ENCODE measurements around the gene TACC2. TPM values are rescaled to one million over a fixed set of nuclear protein-coding genes. Genes with fewer than 3 reads are reported as not detected.

Gene TACC2
- total and polyA plus RNA-seq, 9 of the 15 experiments (the other 6 are each of a cell fraction or from before 2014, with no cell fraction given) = under 0.01 to 0.35 (median 0.03) TPM; not detected in 6

DNA sequence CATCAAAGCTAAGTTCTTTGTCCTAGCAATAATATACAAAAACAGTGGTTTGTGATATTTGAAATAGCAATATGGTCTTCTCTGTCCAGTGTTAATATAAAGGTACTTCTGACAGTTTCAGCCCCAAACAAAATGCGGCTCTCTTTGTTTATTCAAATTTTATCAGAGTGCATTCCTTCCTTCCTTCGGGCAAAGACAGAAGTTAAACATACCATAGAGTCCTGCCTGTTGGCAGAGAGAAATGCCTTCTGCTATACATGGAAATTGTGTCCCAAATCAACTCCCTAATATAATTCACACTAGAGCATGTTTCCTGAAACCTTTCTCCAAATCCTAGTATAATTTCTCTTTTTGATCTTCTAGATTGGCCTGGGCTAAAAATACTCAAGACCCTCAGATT, 39.9 kb upstream of the TACC2 start:
- TF ChIP-seq GATA2 (CRISPR knock-in tag; IDR thresholded peaks at IDR 0.05) (no peak), POLR2A (conservative IDR thresholded peaks at IDR 0.05) (no peak), ZNF41 (CRISPR knock-in tag; conservative IDR thresholded peaks at IDR 0.05) (no peak), ZFP1 (CRISPR knock-in tag; IDR thresholded peaks at IDR 0.05) (no peak), NCOA1 (IDR thresholded peaks at IDR 0.05; ENCODE audit: low read depth) (no peak), PRDM10 (IDR thresholded peaks at IDR 0.05; ENCODE audit: partially characterized antibody) (no peak), TFAM (CRISPR knock-in tag; conservative IDR thresholded peaks at IDR 0.05) (no peak), TCF7 (IDR thresholded peaks at IDR 0.05; ENCODE audit: borderline replicate concordance) (no peak), NFIX (CRISPR knock-in tag; IDR thresholded peaks at IDR 0.05; ENCODE audit: low read depth) (no peak), E2F3 (CRISPR knock-in tag; IDR thresholded peaks at IDR 0.05) (no peak), ZNF780A (CRISPR knock-in tag; IDR thresholded peaks at IDR 0.05) (no peak), JUN (IDR thresholded peaks at IDR 0.05; ENCODE audit: borderline replicate concordance, low read depth, low read length) (no peak), JUN (CRISPR knock-in tag; IDR thresholded peaks at IDR 0.05; ENCODE audit: borderline replicate concordance) (no peak), NFE2 (IDR thresholded peaks at IDR 0.05; ENCODE audit: low read depth) (no peak), NCOA6 (IDR thresholded peaks at IDR 0.05) (no peak), CEBPZ (IDR thresholded peaks at IDR 0.05; ENCODE audit: borderline replicate concordance, low read depth, low read length) (no peak), L3MBTL2 (IDR thresholded peaks at IDR 0.05) (no peak)
- TF ChIP-seq, protein P1, sequence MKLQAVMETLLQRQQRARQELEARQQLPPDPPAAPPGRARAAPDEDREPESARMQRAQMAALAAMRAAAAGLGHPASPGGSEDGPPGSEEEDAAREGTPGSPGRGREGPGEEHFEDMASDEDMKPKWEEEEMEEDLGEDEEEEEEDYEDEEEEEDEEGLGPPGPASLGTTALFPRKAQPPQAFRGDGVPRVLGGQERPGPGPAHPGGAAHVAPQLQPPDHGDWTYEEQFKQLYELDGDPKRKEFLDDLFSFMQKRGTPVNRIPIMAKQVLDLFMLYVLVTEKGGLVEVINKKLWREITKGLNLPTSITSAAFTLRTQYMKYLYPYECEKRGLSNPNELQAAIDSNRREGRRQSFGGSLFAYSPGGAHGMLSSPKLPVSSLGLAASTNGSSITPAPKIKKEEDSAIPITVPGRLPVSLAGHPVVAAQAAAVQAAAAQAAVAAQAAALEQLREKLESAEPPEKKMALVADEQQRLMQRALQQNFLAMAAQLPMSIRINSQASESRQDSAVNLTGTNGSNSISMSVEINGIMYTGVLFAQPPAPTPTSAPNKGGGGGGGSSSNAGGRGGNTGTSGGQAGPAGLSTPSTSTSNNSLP (IDR thresholded peaks at IDR 0.05; ENCODE audit: borderline replicate concordance, low read depth, low read length) = no peak
- H3K4me1 ChIP-seq (replicated peaks in 1 of 2; ENCODE audit: control insufficient read depth in 2 of 2, insufficient read depth in 2 of 2, low read length in 2 of 2) = no peaks in the 10 kb centered on the region
- whole genome bisulfite sequencing (ENCODE audit: insufficient coverage, low coverage, missing lambda C conversion rate) = 25% methylated on average over 2 of the region's 2 CpGs
- intact Hi-C loops (cut with micrococcal nuclease) (no loop called here), in situ Hi-C loops (cut with MboI) (no loop called here)
- no peak overlapping the region for H3K4me2 ChIP-seq (ENCODE audit: insufficient read depth, low read length)
- POLR2A ChIA-PET = no interaction called here
- no peaks in the 10 kb centered on the region for H3K9me3 ChIP-seq (replicated peaks; ENCODE audit: control insufficient read depth, insufficient read depth, low read depth, low read length)
- H3K4me3 ChIP-seq = no peak overlapping the region
- DNase-seq (ENCODE audit: extremely low read depth in 1 of 4, low spot score in 3 of 4) = no peak
- H3K9me1 ChIP-seq (ENCODE audit: control insufficient read depth, insufficient read depth, low read length) = no peaks in the 10 kb centered on the region
- no peaks in the 10 kb centered on the region for H3K36me3 ChIP-seq (ENCODE audit: control insufficient read depth, insufficient read depth, low read length)
- H3K27me3 ChIP-seq (ENCODE audit: control insufficient read depth in 2 of 2, insufficient read depth in 2 of 2, low read length in 2 of 2) = no peaks in the 10 kb centered on the region; a peak in 1 of 5 replicates
- CTCF ChIA-PET (ENCODE audit: low intra/inter-chr PET ratio) = no interaction called here
- no TSS peak for BruUV-seq (replicated peaks)
- H3K27ac ChIP-seq (ENCODE audit: extremely low read depth, low read depth, low read length) = no peak overlapping the region
- ATAC-seq = no peak
- H4K20me1 ChIP-seq (replicated peaks; ENCODE audit: control insufficient read depth, insufficient read depth, low read length) = no peaks in the 10 kb centered on the region
- no peaks in the 10 kb centered on the region for H3K79me2 ChIP-seq (ENCODE audit: control insufficient read depth, insufficient read depth, low read length)
- FAIRE-seq = no peak
- H3K9ac ChIP-seq (ENCODE audit: insufficient read depth in 1 of 2, low read depth in 2 of 2, low read length in 2 of 2) = no peak overlapping the region
- H2AFZ ChIP-seq (ENCODE audit: low read depth, low read length) = no peak overlapping the region
